ENCODE measurements around the gene GIMAP1.

GIMAP1 gene

GRCh38 chr7:150753239-150753638, 36.8 kb downstream of the GIMAP1 start:
- Histone ChIP-seq H3K4me2 (ENCODE audit: low read length, poor library complexity, severe bottlenecking) (no peak overlapping the region), H2BK120ac (ENCODE audit: low read depth, low read length) (no peak overlapping the region), H2BK15ac (ENCODE audit: low read depth, poor library complexity, severe bottlenecking) (no peak overlapping the region), H3K14ac (ENCODE audit: low read length in 2 of 2) (no peak overlapping the region), H3K18ac (ENCODE audit: low read depth in 1 of 2, low read length in 2 of 2) (no peak overlapping the region), H3K27ac (ENCODE audit: low read length, poor library complexity, severe bottlenecking) (no peak overlapping the region), H3K23ac (ENCODE audit: low read length in 2 of 2) (no peak overlapping the region), H3K9me3 (ENCODE audit: control insufficient read depth, low read length) (no peaks in the 10 kb centered on the region), H3K4ac (ENCODE audit: low read depth in 1 of 2, low read length in 2 of 2) (no peak overlapping the region), H2AFZ (ENCODE audit: low read depth, low read length) (no peak overlapping the region), H3K9ac (ENCODE audit: low read length) (no peak overlapping the region), H3K4me1 (ENCODE audit: control insufficient read depth, insufficient read depth, low read depth, low read length) (no peaks in the 10 kb centered on the region), H3K79me1 (replicated peaks; ENCODE audit: low read length, poor library complexity, severe bottlenecking) (no peaks in the 10 kb centered on the region), H3K36me3 (ENCODE audit: control insufficient read depth in 1 of 2, insufficient read depth in 2 of 2, low read depth in 1 of 2, low read length in 2 of 2) (no peaks in the 10 kb centered on the region), H3K27me3 (ENCODE audit: control insufficient read depth in 1 of 2, insufficient read depth in 1 of 2, low read length in 2 of 2) (peaks cover 0 to 11% of the 10 kb centered on the region in 2 experiments), H4K91ac (ENCODE audit: low read length) (no peak overlapping the region), H4K8ac (ENCODE audit: low read length) (no peak overlapping the region), H2BK12ac (ENCODE audit: low read length in 2 of 2) (no peak overlapping the region), H2BK5ac (ENCODE audit: low read depth, low read length, poor library complexity, severe bottlenecking) (no peak overlapping the region), H3K4me3 (ENCODE audit: insufficient read depth in 1 of 2, low read depth in 1 of 2, low read length in 2 of 2) (no peak overlapping the region), H2AK5ac (ENCODE audit: low read length, severe bottlenecking) (no peak overlapping the region)
- WGBS = 65% methylated on average over 6 of the region's 6 CpGs
- no peak for DNase-seq

GRCh38 chr7:150753826-150754603, 37.6 kb downstream of the GIMAP1 start:
- Histone ChIP-seq H3K18ac (ENCODE audit: low read depth in 1 of 2, low read length in 2 of 2) (no peak overlapping the region), H2AK5ac (ENCODE audit: low read length, severe bottlenecking) (no peak overlapping the region), H3K4me2 (ENCODE audit: low read length, poor library complexity, severe bottlenecking) (no peak overlapping the region), H2AFZ (ENCODE audit: low read depth, low read length) (no peak overlapping the region), H3K9ac (ENCODE audit: low read length) (no peak overlapping the region), H3K4me3 (ENCODE audit: insufficient read depth in 1 of 2, low read depth in 1 of 2, low read length in 2 of 2) (no peak overlapping the region), H3K9me3 (ENCODE audit: control insufficient read depth, low read length) (no peaks in the 10 kb centered on the region), H3K14ac (ENCODE audit: low read length in 2 of 2) (no peak overlapping the region), H3K4me1 (ENCODE audit: control insufficient read depth, insufficient read depth, low read depth, low read length) (no peaks in the 10 kb centered on the region), H3K23ac (ENCODE audit: low read length in 2 of 2) (no peak overlapping the region), H4K8ac (ENCODE audit: low read length) (no peak overlapping the region), H2BK5ac (ENCODE audit: low read depth, low read length, poor library complexity, severe bottlenecking) (no peak overlapping the region), H3K4ac (ENCODE audit: low read depth in 1 of 2, low read length in 2 of 2) (no peak overlapping the region), H3K79me1 (replicated peaks; ENCODE audit: low read length, poor library complexity, severe bottlenecking) (no peaks in the 10 kb centered on the region), H3K36me3 (ENCODE audit: control insufficient read depth in 1 of 2, insufficient read depth in 2 of 2, low read depth in 1 of 2, low read length in 2 of 2) (no peaks in the 10 kb centered on the region), H2BK15ac (ENCODE audit: low read depth, poor library complexity, severe bottlenecking) (no peak overlapping the region), H2BK120ac (ENCODE audit: low read depth, low read length) (no peak overlapping the region), H3K27ac (ENCODE audit: low read length, poor library complexity, severe bottlenecking) (no peak overlapping the region), H4K91ac (ENCODE audit: low read length) (no peak overlapping the region), H2BK12ac (ENCODE audit: low read length in 2 of 2) (no peak overlapping the region), H3K27me3 (ENCODE audit: control insufficient read depth in 1 of 2, insufficient read depth in 1 of 2, low read length in 2 of 2) (peaks cover 0 to 3% of the 10 kb centered on the region in 2 experiments)
- DNase-seq = no peak
- 3% methylated on average over 1 of the region's 3 CpGs for WGBS

- Histone ChIP-seq H3K79me1 (replicated peaks; ENCODE audit: low read length, poor library complexity, severe bottlenecking) (no peaks in the 10 kb centered on the region), H3K36me3 (ENCODE audit: control insufficient read depth in 1 of 2, insufficient read depth in 2 of 2, low read depth in 1 of 2, low read length in 2 of 2) (no peaks in the 10 kb centered on the region), H2AFZ (ENCODE audit: low read depth, low read length) (no peak overlapping the region), H3K4me3 (ENCODE audit: insufficient read depth in 1 of 2, low read depth in 1 of 2, low read length in 2 of 2) (no peak overlapping the region), H3K4ac (ENCODE audit: low read depth in 1 of 2, low read length in 2 of 2) (no peak overlapping the region), H3K27me3 (ENCODE audit: control insufficient read depth in 1 of 2, insufficient read depth in 1 of 2, low read length in 2 of 2) (no peaks in the 10 kb centered on the region), H2BK15ac (ENCODE audit: low read depth, poor library complexity, severe bottlenecking) (no peak overlapping the region), H3K23ac (ENCODE audit: low read length in 2 of 2) (no peak overlapping the region), H3K27ac (ENCODE audit: low read length, poor library complexity, severe bottlenecking) (no peak overlapping the region), H3K14ac (ENCODE audit: low read length in 2 of 2) (no peak overlapping the region), H2BK12ac (ENCODE audit: low read length in 2 of 2) (no peak overlapping the region), H3K9me3 (ENCODE audit: control insufficient read depth, low read length) (no peaks in the 10 kb centered on the region), H4K91ac (ENCODE audit: low read length) (no peak overlapping the region), H4K8ac (ENCODE audit: low read length) (no peak overlapping the region), H2AK5ac (ENCODE audit: low read length, severe bottlenecking) (no peak overlapping the region), H2BK120ac (ENCODE audit: low read depth, low read length) (no peak overlapping the region), H3K9ac (ENCODE audit: low read length) (no peak overlapping the region), H3K18ac (ENCODE audit: low read depth in 1 of 2, low read length in 2 of 2) (no peak overlapping the region), H2BK5ac (ENCODE audit: low read depth, low read length, poor library complexity, severe bottlenecking) (no peak overlapping the region), H3K4me2 (ENCODE audit: low read length, poor library complexity, severe bottlenecking) (no peak overlapping the region), H3K4me1 (ENCODE audit: control insufficient read depth, insufficient read depth, low read depth, low read length) (no peaks in the 10 kb centered on the region)
- DNase-seq = no peak
Measured at GRCh38 chr7:150754951-150755350, 38.5 kb downstream of the GIMAP1 start.

GRCh38 chr7:150755473-150756099, 39.2 kb downstream of the GIMAP1 start:
- Histone ChIP-seq H3K4me2 (ENCODE audit: low read length, poor library complexity, severe bottlenecking) (no peak overlapping the region), H3K14ac (ENCODE audit: low read length in 2 of 2) (no peak overlapping the region), H2BK5ac (ENCODE audit: low read depth, low read length, poor library complexity, severe bottlenecking) (no peak overlapping the region), H3K18ac (ENCODE audit: low read depth in 1 of 2, low read length in 2 of 2) (no peak overlapping the region), H2BK120ac (ENCODE audit: low read depth, low read length) (no peak overlapping the region), H3K4me3 (ENCODE audit: insufficient read depth in 1 of 2, low read depth in 1 of 2, low read length in 2 of 2) (no peak overlapping the region), H2AK5ac (ENCODE audit: low read length, severe bottlenecking) (no peak overlapping the region), H4K91ac (ENCODE audit: low read length) (no peak overlapping the region), H2BK15ac (ENCODE audit: low read depth, poor library complexity, severe bottlenecking) (no peak overlapping the region), H3K36me3 (ENCODE audit: control insufficient read depth in 1 of 2, insufficient read depth in 2 of 2, low read depth in 1 of 2, low read length in 2 of 2) (no peaks in the 10 kb centered on the region), H4K8ac (ENCODE audit: low read length) (no peak overlapping the region), H3K9me3 (ENCODE audit: control insufficient read depth, low read length) (no peaks in the 10 kb centered on the region), H3K27me3 (ENCODE audit: control insufficient read depth in 1 of 2, insufficient read depth in 1 of 2, low read length in 2 of 2) (no peaks in the 10 kb centered on the region), H3K4ac (ENCODE audit: low read depth in 1 of 2, low read length in 2 of 2) (no peak overlapping the region), H3K27ac (ENCODE audit: low read length, poor library complexity, severe bottlenecking) (no peak overlapping the region), H2AFZ (ENCODE audit: low read depth, low read length) (no peak overlapping the region), H3K23ac (ENCODE audit: low read length in 2 of 2) (no peak overlapping the region), H3K4me1 (ENCODE audit: control insufficient read depth, insufficient read depth, low read depth, low read length) (no peaks in the 10 kb centered on the region), H3K9ac (ENCODE audit: low read length) (no peak overlapping the region), H3K79me1 (replicated peaks; ENCODE audit: low read length, poor library complexity, severe bottlenecking) (no peaks in the 10 kb centered on the region), H2BK12ac (ENCODE audit: low read length in 2 of 2) (no peak overlapping the region)
- no peak for DNase-seq
- 76% methylated on average over 4 of the region's 4 CpGs for WGBS
